ENCODE data around the gene BAIAP2L2. TPM values are rescaled to one million over a fixed set of nuclear protein-coding genes. Genes with fewer than 3 reads are reported as not detected.
A peak's percentile ranks its signal among the peaks of the same experiment; 100 is the strongest.

BAIAP2L2 gene
- total and polyA plus RNA-seq, 7 donors: 0.16 to 48.7 (median 0.71) TPM

DNA sequence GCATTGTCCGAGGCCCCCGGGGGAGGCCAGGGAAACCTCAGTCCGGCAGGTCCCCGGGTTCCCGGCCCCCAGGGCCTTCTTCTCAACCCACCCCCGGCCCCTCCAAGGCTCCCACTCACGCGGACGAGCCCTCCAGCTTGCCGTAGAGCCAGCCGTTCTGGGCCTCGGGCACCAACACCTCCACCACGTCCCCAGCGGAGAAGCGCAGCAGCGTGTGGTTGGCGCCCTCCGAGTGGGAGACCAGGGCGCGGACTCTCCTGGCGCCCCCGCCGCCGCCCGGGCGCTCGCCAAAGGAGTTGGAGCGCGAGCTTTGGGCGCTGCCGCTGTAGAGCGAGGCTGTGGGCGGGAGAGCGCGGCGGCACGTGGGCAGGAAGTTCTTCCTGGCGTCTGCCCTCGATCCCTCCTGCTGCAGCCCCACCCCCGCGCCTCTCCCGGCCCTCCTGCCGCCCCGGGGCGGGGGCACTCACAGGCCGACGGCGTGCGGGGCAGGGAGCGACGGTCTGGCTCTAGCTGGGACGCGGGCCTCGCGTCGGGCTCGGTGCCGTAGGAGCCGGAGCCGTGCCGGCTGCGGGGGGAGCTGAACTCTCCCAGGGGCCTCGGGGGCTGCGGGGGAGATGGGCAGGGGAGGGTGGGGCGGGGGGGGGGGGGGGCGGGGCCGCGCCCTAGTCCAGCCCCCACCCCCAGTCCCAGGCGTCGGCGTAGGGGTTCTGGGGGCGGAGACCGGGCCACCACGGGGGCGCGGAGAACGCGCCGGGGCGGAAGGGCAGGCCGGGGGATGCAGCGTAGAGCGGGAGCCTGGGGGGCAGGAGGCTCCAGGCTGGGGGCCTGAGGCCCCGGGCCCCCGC lies 21.6 kb downstream of the BAIAP2L2 start:
- peaks cover 0 to 15% (median 11%) of the 10 kb centered on the region in 4 donors for H3K4me1 ChIP-seq
- H3K27ac ChIP-seq: no peak overlapping the region
- peaks cover 15 to 36% (median 25%) of the 10 kb centered on the region in 3 donors for H3K27me3 ChIP-seq
- intact Hi-C loops (cut with DNase I): no loop called here
- DNase-seq: no peak
- no peaks in the 10 kb centered on the region for H3K36me3 ChIP-seq
- H3K4me3 ChIP-seq: peak overlapping the region in 3 of 4 donors; percentile 9 to 43 (median 32)
- H3K9me3 ChIP-seq: no peaks in the 10 kb centered on the region
- TF ChIP-seq CTCF (IDR thresholded peaks at IDR 0.05) (no peak), POLR2A (IDR thresholded peaks at IDR 0.05) (no peak), EP300 (IDR thresholded peaks at IDR 0.05) (no peak), POLR2AphosphoS5 (IDR thresholded peaks at IDR 0.05) (no peak)
- 44 to 76% methylated on average over 84 of the region's 85 CpGs for WGBS, 2 donors

DNA sequence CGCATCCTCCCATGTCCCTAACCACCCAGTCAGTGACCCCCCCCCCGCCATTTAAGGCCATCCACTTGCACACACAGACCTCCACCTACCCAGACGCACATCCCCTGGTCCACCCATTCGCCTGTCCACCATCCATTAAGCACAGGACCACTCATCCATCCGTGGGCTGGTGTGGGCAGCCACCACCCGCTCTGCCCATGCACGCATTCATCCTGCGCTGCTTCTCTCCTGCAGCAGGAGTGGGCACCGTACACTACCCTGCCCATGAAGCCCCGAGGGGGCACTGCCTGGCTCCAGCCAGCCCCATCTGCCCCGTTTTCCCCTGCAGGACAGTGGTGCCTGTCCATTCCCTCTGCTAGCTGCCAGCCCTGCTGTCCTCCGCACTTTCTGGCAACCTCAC lies 22.6 kb downstream of the BAIAP2L2 start:
- Histone ChIP-seq H3K27me3 (peaks cover 17 to 46% (median 34%) of the 10 kb centered on the region in 3 donors), H3K27ac (no peak overlapping the region), H3K4me1 (peaks cover 0 to 16% (median 13%) of the 10 kb centered on the region in 4 donors), H3K4me3 (no peak overlapping the region), H3K36me3 (no peaks in the 10 kb centered on the region), H3K9me3 (no peaks in the 10 kb centered on the region)
- intact Hi-C loops (cut with DNase I): no loop called here
- TF ChIP-seq POLR2AphosphoS5 (IDR thresholded peaks at IDR 0.05) (no peak), CTCF (IDR thresholded peaks at IDR 0.05) (no peak), EP300 (IDR thresholded peaks at IDR 0.05) (no peak), POLR2A (IDR thresholded peaks at IDR 0.05) (no peak)
- WGBS, 2 donors: 94 to 95% methylated on average over 12 of the region's 12 CpGs
- DNase-seq: no peak

DNA sequence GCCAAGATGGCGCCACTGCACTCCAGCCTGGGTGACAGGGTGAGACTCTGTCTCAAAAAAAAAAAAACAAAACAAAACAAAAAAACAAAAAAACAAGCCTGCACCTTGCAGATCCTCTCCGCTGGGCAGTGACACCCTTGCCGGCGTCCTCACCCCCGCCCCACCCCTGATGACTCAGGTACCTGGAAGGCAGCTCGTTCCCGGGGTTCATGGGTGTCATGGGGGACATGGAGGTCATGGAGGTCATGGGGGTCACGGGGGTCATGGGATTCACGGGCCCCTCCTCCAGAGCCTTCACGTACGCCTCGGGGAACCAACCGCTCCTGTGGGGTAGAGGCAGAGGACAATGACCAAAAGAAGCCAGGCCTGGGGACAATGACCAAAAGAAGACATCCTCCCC lies 23.5 kb downstream of the BAIAP2L2 start:
- Histone ChIP-seq H3K27me3 (peaks cover 26 to 55% (median 44%) of the 10 kb centered on the region in 3 donors), H3K4me3 (no peak overlapping the region), H3K27ac (no peak overlapping the region), H3K4me1 (peaks cover 0 to 25% (median 22%) of the 10 kb centered on the region in 4 donors), H3K36me3 (no peaks in the 10 kb centered on the region), H3K9me3 (no peaks in the 10 kb centered on the region)
- TF ChIP-seq CTCF (IDR thresholded peaks at IDR 0.05) (no peak), POLR2A (IDR thresholded peaks at IDR 0.05) (no peak), POLR2AphosphoS5 (IDR thresholded peaks at IDR 0.05) (no peak), EP300 (IDR thresholded peaks at IDR 0.05) (no peak)
- no peak for DNase-seq
- intact Hi-C loops (cut with DNase I): no loop called here
- WGBS, 2 donors: 87 to 91% methylated on average over 13 of the region's 13 CpGs

DNA sequence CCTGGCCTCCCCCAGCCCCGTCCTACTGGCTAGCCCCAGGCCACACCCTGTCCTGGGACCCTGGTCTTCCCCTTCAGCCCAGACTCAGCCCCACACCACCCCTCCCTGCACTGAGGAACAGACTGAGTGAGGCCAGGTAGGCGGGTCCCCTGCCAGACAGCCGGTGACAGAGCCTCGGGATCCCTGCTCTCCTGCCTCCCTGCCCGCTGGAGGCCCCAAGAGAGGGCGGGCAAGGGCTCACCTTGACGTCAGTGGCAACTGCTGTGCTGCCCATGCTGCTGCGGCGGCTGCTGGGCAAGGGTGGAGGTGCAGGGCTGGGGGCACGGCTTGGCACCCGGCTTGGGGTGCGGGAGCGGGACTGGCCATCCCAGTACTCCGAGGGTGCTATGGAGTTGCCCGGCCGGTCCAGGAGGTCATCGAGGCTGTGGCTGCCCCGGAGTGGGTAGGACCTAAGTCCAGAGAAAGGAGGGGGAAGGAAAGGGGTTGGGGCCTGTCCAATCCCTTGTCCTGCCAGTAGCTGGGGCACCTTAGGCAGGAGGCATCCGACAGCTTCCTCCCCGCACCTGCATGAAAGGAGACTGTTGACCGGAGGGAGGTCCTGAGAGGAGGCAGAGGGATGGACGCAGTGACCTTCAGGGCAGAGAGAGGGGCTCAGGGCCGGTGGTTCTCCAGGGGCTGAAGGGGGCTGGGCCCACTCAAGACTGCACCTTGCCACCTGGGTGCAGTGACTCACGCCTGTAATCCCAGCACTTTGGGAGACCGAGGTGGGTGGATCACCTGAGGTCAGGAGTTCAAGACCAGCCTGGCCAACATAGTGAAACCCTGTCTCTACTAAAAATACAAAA lies 24.3 kb downstream of the BAIAP2L2 start:
- Histone ChIP-seq H3K27me3 (peaks cover 31 to 63% (median 51%) of the 10 kb centered on the region in 3 donors), H3K4me1 (peaks cover 0 to 32% (median 29%) of the 10 kb centered on the region in 4 donors), H3K4me3 (no peak overlapping the region), H3K36me3 (no peaks in the 10 kb centered on the region), H3K9me3 (no peaks in the 10 kb centered on the region), H3K27ac (no peak overlapping the region)
- 70 to 89% methylated on average over 24 to 25 of the region's 25 CpGs for WGBS, 2 donors
- no peak for TF ChIP-seq POLR2A (IDR thresholded peaks at IDR 0.05)
- no peak for TF ChIP-seq POLR2AphosphoS5 (IDR thresholded peaks at IDR 0.05)
- no peak for TF ChIP-seq CTCF (IDR thresholded peaks at IDR 0.05)
- TF ChIP-seq EP300 (IDR thresholded peaks at IDR 0.05): no peak
- intact Hi-C loops (cut with DNase I): no loop called here
- DNase-seq: no peak
